ENCODE measurements around the gene FOSL1. TPM values are rescaled to one million over a fixed set of nuclear protein-coding genes. Genes with fewer than 3 reads are reported as not detected.

FOSL1 gene
- total RNA-seq, 2 donors from 2014 or later: 3.7 to 8.5 TPM

GRCh38 chr11:65917434-65918210, 17.4 kb upstream of the FOSL1 start:
- ATAC-seq (no peak), DNase-seq (no peak)
- peaks cover 29% of the 10 kb centered on the region for H3K4me1 Mint-ChIP-seq
- peak overlapping the region; percentile 86 for H3K27ac Mint-ChIP-seq
- no peaks in the 10 kb centered on the region for H3K9me3 ChIP-seq (ENCODE audit: control insufficient read depth, low read length, poor library complexity, severe bottlenecking)
- no peaks in the 10 kb centered on the region for H3K36me3 Mint-ChIP-seq (ENCODE audit: low read depth)
- H3K27me3 Mint-ChIP-seq: no peaks in the 10 kb centered on the region
- peak overlapping the region; percentile 94 for H3K4me3 Mint-ChIP-seq

GRCh38 chr11:65917077-65917433, 16.9 kb upstream of the FOSL1 start:
- H3K27me3 Mint-ChIP-seq: no peaks in the 10 kb centered on the region
- no peak for ATAC-seq
- peak overlapping the region; percentile 94 for H3K4me3 Mint-ChIP-seq

GRCh38 chr11:65916391-65916790, 16.2 kb upstream of the FOSL1 start:
- ATAC-seq (no peak), DNase-seq (no peak)
- peak overlapping the region; percentile 94 for H3K4me3 Mint-ChIP-seq
- H3K27me3 Mint-ChIP-seq: peaks cover 4% of the 10 kb centered on the region
- no peaks in the 10 kb centered on the region for H3K36me3 Mint-ChIP-seq (ENCODE audit: low read depth)
- H3K4me1 Mint-ChIP-seq: peaks cover 24% of the 10 kb centered on the region
- H3K27ac Mint-ChIP-seq: peak overlapping the region; percentile 68
- H3K9me3 ChIP-seq (ENCODE audit: control insufficient read depth, low read length, poor library complexity, severe bottlenecking): no peaks in the 10 kb centered on the region

More at GRCh38 chr11:65917077-65917433, 16.9 kb upstream of the FOSL1 start:
- H3K36me3 Mint-ChIP-seq (ENCODE audit: low read depth): no peaks in the 10 kb centered on the region
- peak overlapping the region; percentile 68 for H3K27ac Mint-ChIP-seq
- no peaks in the 10 kb centered on the region for H3K9me3 ChIP-seq (ENCODE audit: control insufficient read depth, low read length, poor library complexity, severe bottlenecking)
- peaks cover 25% of the 10 kb centered on the region for H3K4me1 Mint-ChIP-seq
- DNase-seq: no peak

DNA sequence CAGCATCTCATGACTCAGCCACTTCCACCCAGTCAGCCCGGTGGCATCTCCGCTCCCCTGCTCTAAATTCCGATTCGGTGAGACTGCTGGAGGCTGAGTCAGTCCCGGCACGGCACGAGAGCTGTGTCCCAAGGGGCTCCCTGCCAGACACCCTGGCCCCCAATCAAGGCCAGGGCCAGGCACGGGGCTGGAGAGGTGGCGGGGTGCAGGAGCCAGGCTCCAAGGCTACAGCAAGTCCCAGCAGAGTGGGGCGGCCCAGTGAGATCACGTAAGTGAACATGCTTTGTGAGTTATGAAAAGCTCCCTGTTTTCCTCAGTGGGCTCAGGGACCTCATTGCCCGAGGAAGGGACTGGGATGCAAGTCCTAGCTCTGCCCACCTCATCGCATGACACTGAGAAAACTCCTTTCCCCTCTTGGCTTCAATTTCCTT, 15.6 kb upstream of the FOSL1 start:
- DNase-seq: no peak
- ATAC-seq: no peak
- peak overlapping the region; percentile 94 for H3K4me3 Mint-ChIP-seq
- H3K9me3 ChIP-seq (ENCODE audit: control insufficient read depth, low read length, poor library complexity, severe bottlenecking): no peaks in the 10 kb centered on the region
- no peak overlapping the region for H3K27ac Mint-ChIP-seq
- peaks cover 5% of the 10 kb centered on the region for H3K27me3 Mint-ChIP-seq
- H3K36me3 Mint-ChIP-seq (ENCODE audit: low read depth): no peaks in the 10 kb centered on the region
- H3K4me1 Mint-ChIP-seq: peaks cover 24% of the 10 kb centered on the region

DNA sequence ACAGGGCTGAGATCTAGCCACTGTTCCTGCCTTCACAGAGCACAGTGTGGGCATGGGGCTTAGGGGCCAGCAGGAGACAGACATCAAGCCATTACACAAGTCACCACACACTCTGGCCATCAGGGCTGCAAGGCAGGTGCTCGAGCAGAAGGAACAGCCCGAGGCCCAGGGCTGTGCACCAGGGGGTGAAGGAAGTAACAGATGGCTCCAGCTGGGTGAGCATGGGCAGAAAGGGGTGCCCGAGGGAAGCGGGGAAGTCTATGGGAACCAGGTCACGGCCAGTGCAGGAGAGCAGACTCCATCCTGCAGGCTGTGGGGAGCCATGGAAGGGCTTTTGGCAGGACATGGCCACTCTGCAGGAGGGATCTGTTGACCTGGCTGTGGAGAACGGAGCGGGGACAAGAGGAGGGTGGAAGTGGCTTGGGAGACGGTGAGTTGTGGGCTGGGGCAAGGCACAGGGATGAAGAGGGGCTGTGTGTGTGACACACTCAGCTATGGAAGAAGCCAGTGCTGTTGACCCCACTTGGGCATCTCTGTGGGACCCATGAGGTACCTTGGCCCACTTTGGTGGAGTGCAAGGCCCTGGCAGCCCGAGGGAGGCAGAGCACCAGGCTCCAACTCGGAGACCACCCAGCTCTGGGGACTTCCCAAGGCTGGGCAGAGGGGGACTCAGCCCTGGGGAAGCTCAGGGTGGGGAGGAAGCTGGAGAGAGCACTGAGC, 15.1 kb upstream of the FOSL1 start:
- Mint-ChIP-seq H3K4me1 (peaks cover 22% of the 10 kb centered on the region), H3K36me3 (ENCODE audit: low read depth) (no peaks in the 10 kb centered on the region), H3K27ac (no peak overlapping the region), H3K4me3 (peak overlapping the region; percentile 50), H3K27me3 (peaks cover 5% of the 10 kb centered on the region)
- DNase-seq (no peak), ATAC-seq (no peak)
- no peaks in the 10 kb centered on the region for H3K9me3 ChIP-seq (ENCODE audit: control insufficient read depth, low read length, poor library complexity, severe bottlenecking)

- H3K4me3 Mint-ChIP-seq: no peak overlapping the region
- H3K27me3 Mint-ChIP-seq: peaks cover 12% of the 10 kb centered on the region
- peaks cover 23% of the 10 kb centered on the region for H3K4me1 Mint-ChIP-seq
- ATAC-seq (no peak), DNase-seq (no peak)
- no peaks in the 10 kb centered on the region for H3K36me3 Mint-ChIP-seq (ENCODE audit: low read depth)
- no peak overlapping the region for H3K27ac Mint-ChIP-seq
- no peaks in the 10 kb centered on the region for H3K9me3 ChIP-seq (ENCODE audit: control insufficient read depth, low read length, poor library complexity, severe bottlenecking)
These were observed 12.7 kb upstream of the FOSL1 start for GRCh38 chr11:65912845-65913244.

DNA sequence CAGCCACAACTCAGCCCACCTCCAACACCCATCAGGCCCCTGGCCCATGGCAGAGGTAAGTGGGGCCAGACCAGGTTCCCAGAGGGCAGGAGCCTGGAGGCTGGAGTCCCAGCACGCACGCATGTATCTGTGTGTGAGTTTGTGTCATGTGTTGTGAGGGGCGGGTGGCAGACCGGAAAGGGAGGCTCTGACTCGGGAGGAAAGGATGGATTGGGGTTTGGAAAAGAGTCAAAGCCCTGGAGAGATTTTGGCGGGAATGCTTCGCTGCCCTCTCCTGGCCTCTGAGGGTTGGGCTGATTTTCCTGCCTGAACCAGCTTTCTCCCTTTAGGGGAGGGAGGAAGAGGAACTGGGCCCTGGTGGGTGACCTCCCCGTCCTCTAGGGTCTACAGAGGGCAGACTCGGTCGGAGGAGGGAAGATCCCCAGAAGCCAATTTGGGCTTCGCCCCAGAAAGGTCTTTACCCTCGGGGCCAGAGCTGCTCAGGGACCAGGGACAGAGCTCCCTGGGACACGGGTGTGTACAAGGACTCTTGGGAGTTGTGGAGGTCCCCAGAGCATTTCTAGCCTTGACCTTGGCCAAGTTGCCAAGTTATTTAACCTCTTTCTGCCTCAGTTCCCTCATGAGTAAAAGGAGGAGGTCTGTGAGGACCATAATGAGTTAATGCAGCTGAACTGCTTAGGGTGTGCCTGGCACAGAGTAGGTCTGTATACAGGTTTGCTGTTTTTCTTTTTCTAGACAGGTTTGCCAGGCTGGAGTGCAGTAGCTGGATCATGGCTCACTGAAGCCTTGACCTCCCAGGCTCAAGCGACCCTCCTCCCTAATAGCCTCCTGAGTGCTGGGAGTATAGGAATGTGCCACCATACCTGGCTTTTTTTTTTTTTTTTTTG, 11.7 kb upstream of the FOSL1 start:
- Mint-ChIP-seq H3K27ac (no peak overlapping the region), H3K4me3 (no peak overlapping the region), H3K36me3 (ENCODE audit: low read depth) (no peaks in the 10 kb centered on the region), H3K27me3 (peaks cover 12% of the 10 kb centered on the region), H3K4me1 (peaks cover 19% of the 10 kb centered on the region)
- no peak for DNase-seq
- ATAC-seq: no peak
- no peaks in the 10 kb centered on the region for H3K9me3 ChIP-seq (ENCODE audit: control insufficient read depth, low read length, poor library complexity, severe bottlenecking)

GRCh38 chr11:65907878-65908277, 7.7 kb upstream of the FOSL1 start:
- no peak overlapping the region for H3K4me3 Mint-ChIP-seq
- peaks cover 5% of the 10 kb centered on the region for H3K4me1 Mint-ChIP-seq
- DNase-seq (no peak), ATAC-seq (no peak)
- no peaks in the 10 kb centered on the region for H3K36me3 Mint-ChIP-seq (ENCODE audit: low read depth)
- peaks cover 16% of the 10 kb centered on the region for H3K27me3 Mint-ChIP-seq
- no peaks in the 10 kb centered on the region for H3K9me3 ChIP-seq (ENCODE audit: control insufficient read depth, low read length, poor library complexity, severe bottlenecking)
- no peak overlapping the region for H3K27ac Mint-ChIP-seq

DNA sequence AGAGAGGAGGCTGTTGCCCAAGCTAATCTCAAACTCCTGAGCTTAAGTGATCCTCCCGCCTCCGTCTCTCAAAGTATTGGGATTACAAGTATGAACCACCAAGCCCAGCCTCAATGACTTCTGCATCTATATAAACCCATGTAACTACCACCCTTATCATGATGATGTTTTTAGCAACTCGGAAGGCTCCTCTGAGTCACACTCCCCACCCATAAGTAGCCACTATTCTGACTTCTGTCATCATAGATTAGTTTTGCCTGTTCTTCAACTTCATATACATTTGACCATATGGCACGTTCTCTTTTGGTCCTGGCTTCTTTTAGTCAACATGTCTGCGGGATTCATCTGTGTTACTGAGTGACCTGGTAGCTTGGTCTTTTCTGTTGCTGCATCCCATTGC, 6.4 kb upstream of the FOSL1 start:
- DNase-seq (no peak), ATAC-seq (no peak)
- Mint-ChIP-seq H3K4me1 (peaks cover 5% of the 10 kb centered on the region), H3K4me3 (no peak overlapping the region), H3K27me3 (peaks cover 14% of the 10 kb centered on the region), H3K36me3 (ENCODE audit: low read depth) (no peaks in the 10 kb centered on the region), H3K27ac (no peak overlapping the region)
- H3K9me3 ChIP-seq (ENCODE audit: control insufficient read depth, low read length, poor library complexity, severe bottlenecking): no peaks in the 10 kb centered on the region

- Mint-ChIP-seq H3K27me3 (peaks cover 4% of the 10 kb centered on the region), H3K4me1 (peaks cover 1% of the 10 kb centered on the region), H3K27ac (peak overlapping the region; percentile 82), H3K4me3 (no peak overlapping the region), H3K36me3 (ENCODE audit: low read depth) (no peaks in the 10 kb centered on the region)
- DNase-seq: no peak
- ATAC-seq: no peak
- no peaks in the 10 kb centered on the region for H3K9me3 ChIP-seq (ENCODE audit: control insufficient read depth, low read length, poor library complexity, severe bottlenecking)
These were observed 3.5 kb upstream of the FOSL1 start for GRCh38 chr11:65903715-65904114.

DNA sequence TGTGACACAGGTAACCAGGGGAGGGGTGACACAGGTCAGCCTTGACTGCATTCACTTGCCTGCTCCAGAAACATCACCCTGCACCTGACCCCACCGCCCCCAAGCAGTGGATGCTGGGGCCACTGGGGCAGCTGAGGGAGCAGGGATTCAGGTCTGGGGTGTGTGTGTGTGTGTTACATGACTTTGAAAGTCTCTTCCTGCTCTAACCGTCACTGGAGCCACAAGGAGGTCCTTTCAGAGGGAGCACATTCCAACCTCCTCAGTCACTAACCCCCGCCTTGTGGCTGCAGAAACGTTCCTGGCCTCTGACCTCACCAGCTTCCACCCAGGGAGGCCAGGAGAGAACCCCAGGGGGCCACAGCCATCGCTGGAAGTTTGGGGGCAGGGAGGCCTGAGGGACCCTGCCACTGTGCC, 2.9 kb upstream of the FOSL1 start:
- H3K36me3 Mint-ChIP-seq (ENCODE audit: low read depth): no peaks in the 10 kb centered on the region
- H3K27ac Mint-ChIP-seq: peak overlapping the region; percentile 90
- H3K27me3 Mint-ChIP-seq: peaks cover 4% of the 10 kb centered on the region
- ATAC-seq (no peak), DNase-seq (no peak)
- H3K4me3 Mint-ChIP-seq: no peak overlapping the region
- H3K9me3 ChIP-seq (ENCODE audit: control insufficient read depth, low read length, poor library complexity, severe bottlenecking): no peaks in the 10 kb centered on the region
- H3K4me1 Mint-ChIP-seq: peaks cover 2% of the 10 kb centered on the region

DNA sequence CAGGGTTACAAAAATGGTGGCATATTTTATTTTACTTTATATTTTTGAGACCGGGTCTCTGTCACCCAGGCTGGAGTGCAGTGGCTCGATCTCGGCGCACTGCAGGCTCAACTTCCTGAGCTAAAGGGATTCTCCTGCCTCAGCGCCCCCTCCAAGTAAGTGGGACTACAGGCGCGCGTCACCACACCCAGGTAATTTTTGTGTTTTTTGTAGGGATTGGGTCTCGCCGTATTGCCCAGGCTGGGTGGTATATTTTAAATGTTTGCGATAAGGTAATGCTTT, 652 bp upstream of the FOSL1 start:
- Mint-ChIP-seq H3K27me3 (peaks cover 4% of the 10 kb centered on the region), H3K36me3 (ENCODE audit: low read depth) (no peaks in the 10 kb centered on the region), H3K4me3 (peak overlapping the region; percentile 63), H3K27ac (peak overlapping the region; percentile 90), H3K4me1 (peaks cover 2% of the 10 kb centered on the region)
- no peak for DNase-seq
- no peaks in the 10 kb centered on the region for H3K9me3 ChIP-seq (ENCODE audit: control insufficient read depth, low read length, poor library complexity, severe bottlenecking)
- no peak for ATAC-seq
